ENCODE results near the gene TMEM135.

Gene TMEM135

DNA sequence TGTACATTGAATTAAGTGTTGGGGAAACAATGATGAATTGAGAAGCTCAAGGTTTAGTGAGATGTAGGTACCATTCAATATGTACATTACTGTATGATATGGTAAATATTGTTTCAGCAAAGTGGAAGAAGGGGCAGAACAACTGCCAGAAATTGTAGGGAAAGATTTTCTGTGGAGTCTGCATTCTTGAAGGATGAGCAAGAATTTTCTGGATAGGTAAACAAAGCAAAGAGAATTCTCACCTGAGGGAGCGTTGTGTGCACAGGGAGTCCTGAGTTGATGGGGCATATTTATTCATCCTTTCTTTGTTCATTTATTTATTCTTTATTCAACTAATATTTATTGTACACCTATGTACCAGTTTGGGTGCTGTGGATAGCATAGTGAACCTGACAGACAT is 83.2 kb downstream of the TMEM135 start:
- no peak for TF ChIP-seq FOXP2 (optimal IDR thresholded peaks at IDR 0.05; ENCODE audit: borderline replicate concordance, extremely low read depth, extremely low read length, insufficient read depth)
- TF ChIP-seq, protein P1, sequence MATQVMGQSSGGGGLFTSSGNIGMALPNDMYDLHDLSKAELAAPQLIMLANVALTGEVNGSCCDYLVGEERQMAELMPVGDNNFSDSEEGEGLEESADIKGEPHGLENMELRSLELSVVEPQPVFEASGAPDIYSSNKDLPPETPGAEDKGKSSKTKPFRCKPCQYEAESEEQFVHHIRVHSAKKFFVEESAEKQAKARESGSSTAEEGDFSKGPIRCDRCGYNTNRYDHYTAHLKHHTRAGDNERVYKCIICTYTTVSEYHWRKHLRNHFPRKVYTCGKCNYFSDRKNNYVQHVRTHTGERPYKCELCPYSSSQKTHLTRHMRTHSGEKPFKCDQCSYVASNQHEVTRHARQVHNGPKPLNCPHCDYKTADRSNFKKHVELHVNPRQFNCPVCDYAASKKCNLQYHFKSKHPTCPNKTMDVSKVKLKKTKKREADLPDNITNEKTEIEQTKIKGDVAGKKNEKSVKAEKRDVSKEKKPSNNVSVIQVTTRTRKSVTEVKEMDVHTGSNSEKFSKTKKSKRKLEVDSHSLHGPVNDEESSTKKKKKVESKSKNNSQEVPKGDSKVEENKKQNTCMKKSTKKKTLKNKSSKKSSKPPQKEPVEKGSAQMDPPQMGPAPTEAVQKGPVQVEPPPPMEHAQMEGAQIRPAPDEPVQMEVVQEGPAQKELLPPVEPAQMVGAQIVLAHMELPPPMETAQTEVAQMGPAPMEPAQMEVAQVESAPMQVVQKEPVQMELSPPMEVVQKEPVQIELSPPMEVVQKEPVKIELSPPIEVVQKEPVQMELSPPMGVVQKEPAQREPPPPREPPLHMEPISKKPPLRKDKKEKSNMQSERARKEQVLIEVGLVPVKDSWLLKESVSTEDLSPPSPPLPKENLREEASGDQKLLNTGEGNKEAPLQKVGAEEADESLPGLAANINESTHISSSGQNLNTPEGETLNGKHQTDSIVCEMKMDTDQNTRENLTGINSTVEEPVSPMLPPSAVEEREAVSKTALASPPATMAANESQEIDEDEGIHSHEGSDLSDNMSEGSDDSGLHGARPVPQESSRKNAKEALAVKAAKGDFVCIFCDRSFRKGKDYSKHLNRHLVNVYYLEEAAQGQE (IDR thresholded peaks at IDR 0.05; ENCODE audit: insufficient read depth in 1 of 2, low read depth in 2 of 2, low read length in 2 of 2) = no peak
- no peak for TF ChIP-seq POLR2AphosphoS5 (IDR thresholded peaks at IDR 0.05; ENCODE audit: low read depth, low read length)
- no peak for TF ChIP-seq TAF1 (IDR thresholded peaks at IDR 0.05; ENCODE audit: borderline replicate concordance, insufficient read depth, low read length)
- no peak for TF ChIP-seq SIN3A (IDR thresholded peaks at IDR 0.05; ENCODE audit: borderline replicate concordance, insufficient read depth, low read length)

DNA sequence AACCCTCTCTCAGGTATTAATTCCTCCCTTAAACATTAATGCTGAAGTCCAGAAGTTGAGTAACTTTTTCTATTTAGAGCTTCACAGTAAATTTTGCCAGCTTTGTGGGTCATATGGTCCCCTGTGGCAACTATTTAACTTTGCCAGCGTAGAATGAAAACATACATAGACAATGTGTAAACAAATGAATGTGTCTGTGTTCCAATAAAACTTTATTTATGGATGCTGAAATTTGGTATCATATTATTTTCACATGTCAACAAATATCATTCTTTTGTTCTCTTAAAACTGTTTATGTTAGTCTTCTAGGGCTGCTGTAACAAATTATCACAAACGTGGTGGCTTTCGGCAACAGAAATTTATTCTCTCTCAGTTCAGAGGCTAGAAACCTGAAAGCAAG is 85.1 kb downstream of the TMEM135 start:
- TF ChIP-seq FOXP2 (optimal IDR thresholded peaks at IDR 0.05; ENCODE audit: borderline replicate concordance, extremely low read depth, extremely low read length, insufficient read depth) (no peak), TAF1 (IDR thresholded peaks at IDR 0.05; ENCODE audit: borderline replicate concordance, insufficient read depth, low read length) (no peak), SIN3A (IDR thresholded peaks at IDR 0.05; ENCODE audit: borderline replicate concordance, insufficient read depth, low read length) (no peak), POLR2AphosphoS5 (IDR thresholded peaks at IDR 0.05; ENCODE audit: low read depth, low read length) (no peak)
- TF ChIP-seq, protein P1 (IDR thresholded peaks at IDR 0.05; ENCODE audit: insufficient read depth in 1 of 2, low read depth in 2 of 2, low read length in 2 of 2) = no peak

DNA sequence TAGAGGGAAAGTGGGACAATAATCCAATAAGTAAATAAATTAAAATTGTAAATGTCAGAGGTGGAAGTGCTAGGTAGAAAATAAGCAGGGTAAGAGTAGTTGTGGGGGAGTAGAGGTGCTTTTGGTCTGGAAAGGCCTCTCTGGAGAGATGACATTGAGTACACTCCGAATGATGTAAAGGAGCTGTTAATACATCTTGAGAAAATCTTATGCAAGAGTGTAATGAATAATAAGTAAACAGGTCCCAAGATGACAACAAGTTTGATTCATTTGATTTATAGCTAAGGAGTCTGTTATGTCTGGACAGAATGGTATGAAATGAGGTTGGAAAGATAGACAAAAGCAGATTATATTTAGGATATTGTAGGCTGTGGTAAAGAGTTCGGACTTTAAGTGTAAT is 87.5 kb downstream of the TMEM135 start:
- no peak for TF ChIP-seq TAF1 (IDR thresholded peaks at IDR 0.05; ENCODE audit: borderline replicate concordance, insufficient read depth, low read length)
- no peak for TF ChIP-seq POLR2AphosphoS5 (IDR thresholded peaks at IDR 0.05; ENCODE audit: low read depth, low read length)
- TF ChIP-seq, protein P1 (IDR thresholded peaks at IDR 0.05; ENCODE audit: insufficient read depth in 1 of 2, low read depth in 2 of 2, low read length in 2 of 2) = no peak
- TF ChIP-seq FOXP2 (optimal IDR thresholded peaks at IDR 0.05; ENCODE audit: borderline replicate concordance, extremely low read depth, extremely low read length, insufficient read depth) = no peak
- no peak for TF ChIP-seq SIN3A (IDR thresholded peaks at IDR 0.05; ENCODE audit: borderline replicate concordance, insufficient read depth, low read length)

DNA sequence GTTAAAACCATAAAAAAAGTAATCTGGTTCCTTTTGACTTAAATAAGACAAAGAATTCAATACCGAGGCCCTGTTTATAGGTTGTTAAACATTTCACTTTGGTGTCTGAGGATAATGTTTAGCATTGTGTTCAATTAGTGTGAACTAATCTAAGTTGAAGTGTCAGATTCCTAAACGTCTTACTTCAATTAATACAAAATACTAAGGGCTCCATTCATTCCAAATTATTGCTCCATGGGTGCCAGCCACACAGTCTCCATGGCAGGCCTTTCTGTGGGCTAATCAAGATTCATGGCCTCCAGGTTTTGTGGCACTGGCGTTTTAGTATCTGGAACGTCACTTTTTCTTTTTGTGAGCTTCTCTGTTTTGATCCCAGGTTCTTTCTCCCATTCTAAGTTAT is 89.4 kb downstream of the TMEM135 start:
- no peak for TF ChIP-seq SIN3A (IDR thresholded peaks at IDR 0.05; ENCODE audit: borderline replicate concordance, insufficient read depth, low read length)
- TF ChIP-seq POLR2AphosphoS5 (IDR thresholded peaks at IDR 0.05; ENCODE audit: low read depth, low read length) = no peak
- TF ChIP-seq FOXP2 (optimal IDR thresholded peaks at IDR 0.05; ENCODE audit: borderline replicate concordance, extremely low read depth, extremely low read length, insufficient read depth) = no peak
- TF ChIP-seq, protein P1 (IDR thresholded peaks at IDR 0.05; ENCODE audit: insufficient read depth in 1 of 2, low read depth in 2 of 2, low read length in 2 of 2) = no peak
- no peak for TF ChIP-seq TAF1 (IDR thresholded peaks at IDR 0.05; ENCODE audit: borderline replicate concordance, insufficient read depth, low read length)

DNA sequence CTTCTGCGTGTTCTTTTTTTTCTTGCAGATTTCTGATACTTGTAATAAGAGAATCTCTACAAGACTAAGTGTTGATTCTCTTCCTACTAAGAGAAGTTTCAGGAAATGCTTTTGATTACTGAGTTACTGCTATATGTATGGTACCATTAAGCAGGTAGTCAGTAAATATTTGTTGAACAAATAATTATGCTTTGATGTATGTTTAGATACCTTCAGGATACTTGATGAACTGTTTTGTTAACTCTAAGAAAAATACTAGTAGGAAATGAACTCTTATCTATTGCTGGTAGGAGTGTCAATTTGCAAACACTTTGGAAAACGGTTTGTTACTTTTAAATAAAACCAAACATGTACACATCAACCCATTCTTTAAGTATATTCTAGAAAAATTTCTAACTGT is 90.6 kb downstream of the TMEM135 start:
- TF ChIP-seq SIN3A (IDR thresholded peaks at IDR 0.05; ENCODE audit: borderline replicate concordance, insufficient read depth, low read length) (no peak), FOXP2 (optimal IDR thresholded peaks at IDR 0.05; ENCODE audit: borderline replicate concordance, extremely low read depth, extremely low read length, insufficient read depth) (no peak), TAF1 (IDR thresholded peaks at IDR 0.05; ENCODE audit: borderline replicate concordance, insufficient read depth, low read length) (no peak), POLR2AphosphoS5 (IDR thresholded peaks at IDR 0.05; ENCODE audit: low read depth, low read length) (no peak)
- TF ChIP-seq, protein P1 (IDR thresholded peaks at IDR 0.05; ENCODE audit: insufficient read depth in 1 of 2, low read depth in 2 of 2, low read length in 2 of 2) = no peak

Data from PFSK-1 (cell line).